GM12878 (cell line): ENCODE measurements around the gene RNF186. TPM values are rescaled to one million over a fixed set of nuclear protein-coding genes. Genes with fewer than 3 reads are reported as not detected.

Experiments used
- ATAC-seq: fragments of 200-7000 bp; cut with Tn5 transposase; 3 replicates; pipeline ENCODE4 v1.9.1; 2020; ENCODE audit warnings: mild to moderate bottlenecking, moderate library complexity
- BruUV-seq: library from RNA; stranded (reverse); fragments of 400-500 nt; replicated peaks from 2 replicates; lab custom pipeline; 2021; lab: Mats Ljungman, UMichigan
- CTCF ChIA-PET: fragments of 300-600 bp; sonication (Branson Sonifier 250); formaldehyde crosslinking; extraction: SDS; loops from one replicate; lab custom pipeline; 2021; ENCODE audit warnings: inconsistent platforms; lab: Yijun Ruan, JAX
- POLR2A ChIA-PET: fragments of 350-600 bp; formaldehyde crosslinking; extraction: SDS; loops from one replicate; lab custom pipeline; 2021; ENCODE audit warnings: inconsistent platforms; lab: Charles Lee
- RAD21 ChIA-PET: fragments of 300-600 bp; sonication (Branson Sonifier 250); formaldehyde crosslinking; loops from one replicate; lab custom pipeline; 2023; ENCODE audit warnings: antibody characterized with exemption; ENCODE audit not compliant: unreplicated experiment; lab: Charles Lee
- SMC1A ChIA-PET: fragments of 300-600 bp; sonication (Branson Sonifier 250); formaldehyde crosslinking; loops from one replicate; lab custom pipeline; 2023; ENCODE audit not compliant: unreplicated experiment, uncharacterized antibody; lab: Charles Lee
- DNase-seq: peaks from one replicate; pipeline ENCODE4 v3.0.0-alpha.2; 2011; ENCODE audit warnings: low read depth, low spot score
- FAIRE-seq: peaks from 3 replicates; lab custom pipeline; 2011; peaks lifted over from hg19 to GRCh38; lab: Jason Lieb, UNC
- H2AFZ ChIP-seq: 2 replicates; pipeline ENCODE4 v1.6.0; 2011; ENCODE audit warnings: low read depth, low read length, control low read depth; ENCODE audit not compliant: control insufficient read depth
- H3K27ac ChIP-seq: 2 replicates; pipeline ENCODE4 v1.5.1; 2011; ENCODE audit warnings: control low read depth; ENCODE audit not compliant: control insufficient read depth, insufficient read depth
- H3K27me3 ChIP-seq, 2 experiments: replicated peaks in 1 of 2; 2 replicates each; pipeline versions ENCODE4 v1.6.0 to v1.6.1; 2011; ENCODE audit warnings: low read length in 1 of 2; ENCODE audit not compliant: control insufficient read depth in 2 of 2, insufficient read depth in 2 of 2
- H3K36me3 ChIP-seq, 2 experiments: 2 replicates each; pipeline ENCODE4 v1.5.1; 2011; ENCODE audit warnings: low read length in 1 of 2; ENCODE audit not compliant: control insufficient read depth in 2 of 2, insufficient read depth in 2 of 2
- H3K4me1 ChIP-seq: 2 replicates; pipeline ENCODE4 v1.6.1; 2011; ENCODE audit warnings: mild to moderate bottlenecking, low read length, moderate library complexity, mixed read lengths; ENCODE audit not compliant: control insufficient read depth, insufficient read depth
- H3K4me2 ChIP-seq: 2 replicates; pipeline ENCODE4 v1.6.0; 2011; ENCODE audit warnings: control low read depth; ENCODE audit not compliant: control insufficient read depth, insufficient read depth
- H3K4me3 ChIP-seq: fragments of 200-600 bp; sonication (generic); 2 replicates; pipeline ENCODE4 v1.5.1; 2016
- H3K79me2 ChIP-seq: 2 replicates; pipeline ENCODE4 v1.6.0; 2011; ENCODE audit warnings: low read length; ENCODE audit not compliant: control insufficient read depth, insufficient read depth
- H3K9ac ChIP-seq: 2 replicates; pipeline ENCODE4 v1.8.0; 2011; ENCODE audit warnings: low read length, control low read depth, mixed read lengths; ENCODE audit not compliant: control insufficient read depth, insufficient read depth
- H3K9me3 ChIP-seq: replicated peaks from 3 replicates; pipeline ENCODE4 v1.5.1; 2011; ENCODE audit warnings: mild to moderate bottlenecking, low read length; ENCODE audit not compliant: control insufficient read depth, insufficient read depth
- H4K20me1 ChIP-seq: 2 replicates; pipeline ENCODE4 v1.6.0; 2011; ENCODE audit not compliant: control insufficient read depth, insufficient read depth
- E2F8 ChIP-seq: fragments of 450-650 bp; IDR thresholded peaks from 2 replicates; pipeline ENCODE4 v1.6.1; 2018; ENCODE audit warnings: mild to moderate bottlenecking, low read depth, moderate library complexity; ENCODE audit not compliant: partially characterized antibody
- JUND ChIP-seq: IDR thresholded peaks from 2 replicates; pipeline ENCODE4 v1.6.1; 2012; ENCODE audit warnings: low read depth, mild to moderate bottlenecking, low read length, improper control_type of control experiment, moderate library complexity
- PAX5 ChIP-seq: IDR thresholded peaks from 2 replicates; pipeline ENCODE4 v1.6.1; 2011; ENCODE audit warnings: low read depth, low read length, borderline replicate concordance
- POLR2AphosphoS5 ChIP-seq: IDR thresholded peaks from 2 replicates; pipeline ENCODE4 v1.6.1; 2011; ENCODE audit warnings: mild to moderate bottlenecking, low read length, inconsistent platforms
- PRDM15 ChIP-seq: fragments of 450-650 bp; formaldehyde crosslinking; IDR thresholded peaks from 2 replicates; pipeline ENCODE4 v1.4.0; 2020; ENCODE audit warnings: mild to moderate bottlenecking, moderate library complexity
- ZNF207 ChIP-seq: fragments of 450-650 bp; IDR thresholded peaks from 2 replicates; pipeline ENCODE4 v1.6.1; 2014; ENCODE audit warnings: antibody characterized with exemption, mild to moderate bottlenecking, borderline replicate concordance
- WGBS: methylation state at CpG from one replicate; pipeline ENCODE4 v1.1.6; 2016; ENCODE audit warnings: low lambda C conversion rate; ENCODE audit not compliant: insufficient replicate concordance, insufficient coverage; ENCODE audit errors: missing lambda C conversion rate; 5-methylcytosine and 5-hydroxymethylcytosine counted together
- in situ Hi-C: fragments of 300-500 bp; cut with MboI; formaldehyde crosslinking; loops from 9 replicates; pipeline ENCODE4 v1.14.3; 2018; ENCODE audit warnings: mixed read lengths
- intact Hi-C: fragments of 100-400 bp; cut with micrococcal nuclease; formaldehyde crosslinking; loops from one replicate; pipeline ENCODE4 v1.14.2; 2022; ENCODE audit not compliant: unreplicated experiment
- polyA plus RNA-seq, 11 experiments: library from polyadenylated mRNA; depleted of rRNA in 4 of 11; unstranded in 6 of 11; stranded (reverse) in 5 of 11; fragments of >200 nt; fragmentation: Nextera tagmentation in 4 of 11; fragmentation: Illumina TruSeq in 1 of 11; extraction: Ambion mirVana in 4 of 11; extraction: Trizol in 1 of 11; gene quantifications; 1 replicate in 1 of 11; 2 replicates in 10 of 11; pipeline versions ENCODE4 v1.2.1 to v1.2.3, GENCODE V29; 2011 to 2016; ENCODE audit warnings: inconsistent platforms in 2 of 11, missing spikeins in 2 of 11, low read depth in 1 of 11
- total RNA-seq, 4 experiments: library from RNA; depleted of rRNA in 3 of 4; stranded (reverse); fragments of >200 nt in 3 of 4; fragmentation: Illumina TruSeq in 1 of 4; extraction: Trizol in 1 of 4; gene quantifications; 2 replicates each; pipeline versions ENCODE4 v1.2.1 to v1.2.3, GENCODE V29; 2013 to 2021

RNF186 gene
- total and polyA plus RNA-seq, 10 of the 15 experiments (the other 5 are each of a cell fraction or from before 2014, with no cell fraction given): not detected

GRCh38 chr1:19786988-19787423 lies 28.1 kb downstream of the RNF186 start:
- Histone ChIP-seq H3K27me3 (no peaks in the 10 kb centered on the region), H4K20me1 (no peaks in the 10 kb centered on the region), H3K36me3 (peaks cover 0 to 1% of the 10 kb centered on the region in 2 experiments; a peak in 3 of 4 replicates)
- no TSS peak for BruUV-seq
- SMC1A ChIA-PET: interaction anchor here (1.0 to 1.5 kb wide), 3 partner anchors 9 to 22 kb away, joined by 3 to 4 read pairs (median 3); no protein-coding TSS in a partner anchor
- 80% methylated on average over 9 of the region's 9 CpGs for WGBS
- intact Hi-C loops (no loop called here), in situ Hi-C loops (no loop called here)
- no peak for TF ChIP-seq POLR2AphosphoS5
- TF ChIP-seq, all 136 proteins: peak for 0
- DNase-seq (no peak), ATAC-seq (no peak), FAIRE-seq (no peak)
- POLR2A ChIA-PET: no interaction called here
- Histone ChIP-seq H2AFZ (no peak overlapping the region), H3K4me2 (no peak overlapping the region), H3K79me2 (no peaks in the 10 kb centered on the region), H3K4me1 (peaks cover 6% of the 10 kb centered on the region), H3K4me3 (no peak overlapping the region), H3K9me3 (no peaks in the 10 kb centered on the region; the same call in 2 of the 3 replicates), H3K9ac (no peak overlapping the region), H3K27ac (no peak overlapping the region)
- RAD21 ChIA-PET: no interaction called here
- CTCF ChIA-PET: interaction anchor here (0.7 to 1.8 kb wide), 4 partner anchors 25 to 125 kb away, joined by 3 to 5 read pairs (median 4); no protein-coding TSS in a partner anchor

- Histone ChIP-seq H4K20me1 (no peaks in the 10 kb centered on the region), H3K4me1 (peaks cover 6% of the 10 kb centered on the region), H3K27me3 (no peaks in the 10 kb centered on the region), H3K79me2 (no peaks in the 10 kb centered on the region), H3K9ac (no peak overlapping the region), H3K36me3 (peaks cover 0 to 1% of the 10 kb centered on the region in 2 experiments; a peak in 3 of 4 replicates), H3K4me2 (no peak overlapping the region), H3K27ac (no peak overlapping the region), H2AFZ (no peak overlapping the region), H3K4me3 (no peak overlapping the region), H3K9me3 (no peaks in the 10 kb centered on the region)
- no peak for DNase-seq
- no peak for ATAC-seq
- ChIA-PET SMC1A (no interaction called here), POLR2A (no interaction called here), CTCF (no interaction called here), RAD21 (no interaction called here)
- FAIRE-seq: no peak
- intact Hi-C loops: no loop called here
- in situ Hi-C loops: no loop called here
- 73% methylated on average over 4 of the region's 4 CpGs for WGBS
- no TSS peak for BruUV-seq
- TF ChIP-seq E2F8 (no peak), PRDM15 (no peak), JUND (no peak), PAX5 (no peak), ZNF207 (no peak)
These were observed 29.4 kb downstream of the RNF186 start for GRCh38 chr1:19785660-19786059.
